8988T (cell line): ENCODE data around the gene OR51B4.
"Not testable (repeated sequence)": the region's sequence is repeated elsewhere in the genome, so short reads cannot be mapped to it uniquely, and the experiment has no call there.

Experiments used
- DNase-seq: peaks from one replicate; pipeline ENCODE4 v3.0.0; 2011

Gene OR51B4

GRCh38 chr11:5267033-5267563 lies 34.6 kb downstream of the OR51B4 start:
- DNase-seq: no peak

DNA sequence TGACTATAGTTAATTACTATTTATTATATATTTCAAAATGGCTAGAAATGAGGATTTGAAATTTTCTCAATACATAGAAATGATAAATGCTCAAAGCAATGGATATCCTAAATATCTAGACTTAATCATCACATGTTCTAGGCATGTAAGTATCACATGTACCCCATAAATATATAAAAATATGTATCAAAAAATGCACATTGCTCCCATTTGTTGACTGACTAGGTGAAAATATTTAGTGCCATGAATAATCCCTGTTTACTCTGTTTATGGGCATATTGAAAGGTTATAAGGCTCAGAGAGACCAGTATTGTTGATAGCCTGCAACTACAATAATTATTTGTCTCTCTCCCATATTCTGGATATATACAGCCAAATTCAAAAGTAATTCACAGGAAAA lies 35.1 kb downstream of the OR51B4 start:
- no peak for DNase-seq

DNA sequence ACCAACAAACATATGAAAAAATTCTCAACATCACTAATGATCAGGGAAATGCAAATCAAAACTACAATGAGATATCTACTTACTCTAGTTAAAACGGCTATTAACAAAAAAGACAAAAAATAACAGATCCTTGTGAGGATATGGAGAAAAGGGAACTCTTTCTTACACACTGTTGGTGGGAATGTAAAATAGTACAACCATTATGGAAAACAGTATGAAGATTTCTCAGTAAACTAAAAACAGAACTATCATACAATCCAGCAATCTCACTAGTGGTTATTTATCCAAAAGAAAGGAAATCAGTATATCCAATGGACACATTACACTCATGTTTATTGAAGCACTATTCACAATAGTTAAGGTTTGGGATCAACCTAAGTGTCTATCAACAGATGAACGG lies 35.9 kb downstream of the OR51B4 start:
- no peak for DNase-seq

GRCh38 chr11:5258543-5259262 lies 43.0 kb downstream of the OR51B4 start:
- no peak for DNase-seq

DNA sequence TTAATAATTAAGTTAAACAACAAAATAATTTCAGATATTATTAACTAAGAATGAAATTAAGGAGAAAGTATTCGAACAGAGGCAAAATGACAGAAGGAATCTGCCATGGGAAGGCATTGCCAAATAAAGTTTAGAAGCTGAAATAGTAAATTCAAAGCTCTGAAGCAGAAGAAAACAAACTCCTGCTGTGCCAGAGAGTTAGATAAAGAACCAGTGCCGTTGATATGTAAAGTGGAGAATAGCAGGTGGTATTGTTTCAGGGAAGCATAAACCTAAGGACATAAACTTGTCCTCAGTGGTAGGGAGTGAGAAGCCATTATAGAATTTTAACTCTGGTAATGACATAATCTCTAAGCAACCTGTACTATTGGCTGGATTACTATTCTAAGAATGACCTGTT lies 44.5 kb downstream of the OR51B4 start:
- DNase-seq: no peak

- not testable (repeated sequence) for DNase-seq
These were observed 46.9 kb downstream of the OR51B4 start, which contains the start of gene HBG2 for GRCh38 chr11:5254646-5255413. HBG2 (minus strand) TSS chr11:5254781; CDS start chr11:5254728, 53 bp downstream.

- DNase-seq: not testable (repeated sequence)
These were observed 47.7 kb downstream of the OR51B4 start for GRCh38 chr11:5254023-5254422.

GRCh38 chr11:5253440-5253839 lies 48.3 kb downstream of the OR51B4 start:
- not testable (repeated sequence) for DNase-seq

DNA sequence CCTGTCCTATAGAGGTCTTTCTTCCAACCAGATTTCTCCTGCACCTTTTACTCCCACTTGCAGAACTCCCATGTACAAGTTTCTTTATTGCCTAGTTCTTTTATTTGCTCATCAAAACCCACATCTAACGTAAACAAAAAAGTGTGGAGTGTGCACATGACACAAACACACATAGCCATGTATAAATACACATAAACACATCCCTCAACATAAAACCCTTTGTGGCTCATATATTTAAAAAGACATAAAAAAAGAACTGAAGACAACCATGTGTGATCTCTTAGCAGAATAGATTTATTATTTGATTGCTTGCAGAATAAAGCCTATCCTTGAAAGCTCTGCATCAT lies 48.9 kb downstream of the OR51B4 start:
- DNase-seq: no peak

DNA sequence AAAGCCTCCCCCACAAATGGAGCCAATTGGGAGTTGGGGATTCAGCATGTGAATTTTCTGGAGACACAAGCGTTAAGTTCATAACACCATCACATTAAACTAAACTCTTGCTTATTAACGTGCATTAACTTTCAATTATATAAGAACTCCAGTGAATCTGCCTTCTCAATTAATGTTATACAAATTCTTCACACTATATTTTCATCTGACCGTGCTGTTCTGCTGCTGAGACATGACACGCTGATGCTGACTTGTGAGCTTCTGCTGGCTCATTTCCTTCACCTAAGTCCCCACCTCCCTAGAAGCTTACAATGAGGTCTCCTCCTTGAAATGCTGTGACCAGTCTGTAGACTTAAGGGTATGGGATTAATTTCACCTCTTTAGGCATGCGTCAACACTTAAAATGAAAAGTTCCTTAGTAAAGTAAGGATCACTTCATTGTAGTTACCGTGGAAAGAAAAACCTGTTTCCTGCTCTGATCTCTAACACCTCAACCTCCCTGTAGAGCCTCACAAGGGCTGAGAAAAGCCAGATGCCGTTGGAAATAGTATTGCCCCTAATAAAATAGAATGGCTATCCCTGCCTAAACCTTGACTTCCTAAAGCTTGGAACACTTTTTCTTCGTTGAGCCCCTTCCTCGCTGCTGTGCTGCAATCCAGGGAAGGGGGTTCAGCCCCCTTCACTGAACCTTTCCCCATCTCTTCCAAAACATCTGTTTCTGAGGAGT lies 49.4 kb downstream of the OR51B4 start:
- no peak for DNase-seq

- DNase-seq: no peak
These were observed 50.0 kb downstream of the OR51B4 start for GRCh38 chr11:5251746-5252145.
